Caco-2 (cell line): ENCODE results near the gene PDE7B. TPM values are rescaled to one million over a fixed set of nuclear protein-coding genes. Genes with fewer than 3 reads are reported as not detected.

ENCODE experiments used
- BruUV-seq: library from RNA; stranded (reverse); fragments of 400-500 nt; replicated peaks from 2 replicates; lab custom pipeline; 2021; lab: Mats Ljungman, UMichigan
- CTCF ChIA-PET: fragments of 300-600 bp; sonication (Branson Sonifier 250); formaldehyde crosslinking; loops from one replicate; lab custom pipeline; 2022; ENCODE audit warnings: antibody characterized with exemption; lab: Charles Lee
- POLR2A ChIA-PET: fragments of 300-600 bp; sonication (Branson Sonifier 250); formaldehyde crosslinking; loops from one replicate; lab custom pipeline; 2022; ENCODE audit warnings: antibody characterized with exemption; lab: Charles Lee
- DNase-seq, 2 experiments: peaks; one replicate each; pipeline versions ENCODE4 v3.0.0 to v3.0.0-alpha.2; 2020 to 2022
- H3K27me3 ChIP-seq: replicated peaks from 2 replicates; pipeline ENCODE4 v1.6.0; 2011; ENCODE audit warnings: low read length; ENCODE audit not compliant: control insufficient read depth, insufficient read depth
- H3K36me3 ChIP-seq: 2 replicates; pipeline ENCODE4 v1.5.1; 2011; ENCODE audit warnings: low read length; ENCODE audit not compliant: control insufficient read depth, insufficient read depth
- H3K4me1 ChIP-seq: fragments of 250-450 bp; sonication (Bioruptor Pico); 2 replicates; pipeline ENCODE4 v1.5.1; 2020; ENCODE audit warnings: mild to moderate bottlenecking
- H3K4me3 ChIP-seq: 2 replicates; pipeline ENCODE4 v1.5.1; 2011; ENCODE audit warnings: low read depth, mild to moderate bottlenecking, control low read depth, low read length
- H3K9me3 ChIP-seq: fragments of 250-450 bp; sonication (Bioruptor Pico); 2 replicates; pipeline ENCODE4 v1.5.1; 2020; ENCODE audit warnings: mild to moderate bottlenecking, moderate library complexity
- H3K27ac Mint-ChIP-seq: one replicate; pipeline ENCODE4 v1.8.0; 2022; ENCODE audit warnings: mixed read lengths; ENCODE audit not compliant: unreplicated experiment
- H3K27me3 Mint-ChIP-seq: one replicate; pipeline ENCODE4 v1.8.0; 2022; ENCODE audit warnings: mixed read lengths; ENCODE audit not compliant: insufficient read depth, unreplicated experiment
- H3K36me3 Mint-ChIP-seq: one replicate; pipeline ENCODE4 v1.8.0; 2022; ENCODE audit warnings: mild to moderate bottlenecking, mixed read lengths; ENCODE audit not compliant: insufficient read depth, unreplicated experiment
- H3K4me1 Mint-ChIP-seq: one replicate; pipeline ENCODE4 v1.8.0; 2022; ENCODE audit warnings: low read depth, mixed read lengths; ENCODE audit not compliant: unreplicated experiment
- H3K4me3 Mint-ChIP-seq: one replicate; pipeline ENCODE4 v1.8.0; 2022; ENCODE audit warnings: mild to moderate bottlenecking, moderate library complexity, mixed read lengths; ENCODE audit not compliant: unreplicated experiment
- H3K9me3 Mint-ChIP-seq: one replicate; pipeline ENCODE4 v1.8.0; 2022; ENCODE audit warnings: mixed read lengths; ENCODE audit not compliant: unreplicated experiment
- CTCF ChIP-seq, 2 experiments: fragments of 200-600 bp in 1 of 2; IDR thresholded peaks; 1 replicate in 1 of 2; 2 replicates in 1 of 2; pipeline versions ENCODE4 v1.5.1 to v1.8.0; 2011 to 2022; ENCODE audit warnings: antibody characterized with exemption in 1 of 2, control low read depth in 1 of 2, inconsistent platforms in 1 of 2, low read depth in 1 of 2, low read length in 1 of 2, mild to moderate bottlenecking in 1 of 2, moderate library complexity in 1 of 2; ENCODE audit not compliant: insufficient read depth in 1 of 2, severe bottlenecking in 1 of 2, unreplicated experiment in 1 of 2
- intact Hi-C: fragments of 100-400 bp; cut with micrococcal nuclease; formaldehyde crosslinking; loops from one replicate; pipeline ENCODE4 v1.10.0; 2022; ENCODE audit not compliant: unreplicated experiment
- total RNA-seq: library from RNA; stranded (reverse); gene quantifications from 2 replicates; pipeline ENCODE4 v1.2.3, GENCODE V29; 2022

The PDE7B gene
- total RNA-seq, 1 experiment from 2014 or later, result not detected

- H3K4me1 Mint-ChIP-seq, result no peaks in the 10 kb centered on the region
- no peaks in the 10 kb centered on the region; the same call in 1 of the 2 replicates for H3K27me3 ChIP-seq
- H3K4me3 Mint-ChIP-seq, result no peak overlapping the region
- DNase-seq, result no peak
- intact Hi-C loops, result no loop called here
- no peaks in the 10 kb centered on the region for H3K9me3 ChIP-seq
- H3K4me1 ChIP-seq, result no peaks in the 10 kb centered on the region
- no peak overlapping the region for H3K4me3 ChIP-seq
- H3K36me3 Mint-ChIP-seq, result no peaks in the 10 kb centered on the region
- H3K27me3 Mint-ChIP-seq, result peaks cover 8% of the 10 kb centered on the region
- no peak for TF ChIP-seq CTCF (IDR thresholded peaks at IDR 0.05; ENCODE audit: insufficient read depth in 1 of 2, low read depth in 1 of 2, low read length in 1 of 2, severe bottlenecking in 1 of 2, unreplicated experiment in 1 of 2)
- POLR2A ChIA-PET, result no interaction called here
- no peak overlapping the region for H3K27ac Mint-ChIP-seq
- H3K9me3 Mint-ChIP-seq, result no peaks in the 10 kb centered on the region
- no peaks in the 10 kb centered on the region for H3K36me3 ChIP-seq
- no TSS peak for BruUV-seq
- CTCF ChIA-PET, result no interaction called here
These were observed 2.5 kb downstream of the PDE7B start for GRCh38 chr6:135853986-135854385.

GRCh38 chr6:135854799-135855198, 3.3 kb downstream of the PDE7B start:
- no TSS peak for BruUV-seq
- no peaks in the 10 kb centered on the region for H3K27me3 ChIP-seq
- no peak overlapping the region for H3K4me3 ChIP-seq
- peaks cover 8% of the 10 kb centered on the region for H3K27me3 Mint-ChIP-seq
- TF ChIP-seq CTCF (IDR thresholded peaks at IDR 0.05; ENCODE audit: insufficient read depth in 1 of 2, low read depth in 1 of 2, low read length in 1 of 2, severe bottlenecking in 1 of 2, unreplicated experiment in 1 of 2), result no peak
- no peak for DNase-seq
- ChIA-PET POLR2A (no interaction called here), CTCF (no interaction called here)
- intact Hi-C loops, result no loop called here
- no peaks in the 10 kb centered on the region for H3K9me3 Mint-ChIP-seq
- H3K4me1 ChIP-seq, result no peaks in the 10 kb centered on the region
- H3K4me3 Mint-ChIP-seq, result no peak overlapping the region
- H3K9me3 ChIP-seq, result no peaks in the 10 kb centered on the region
- H3K36me3 ChIP-seq, result no peaks in the 10 kb centered on the region
- H3K36me3 Mint-ChIP-seq, result no peaks in the 10 kb centered on the region
- H3K27ac Mint-ChIP-seq, result no peak overlapping the region
- H3K4me1 Mint-ChIP-seq, result no peaks in the 10 kb centered on the region

DNA sequence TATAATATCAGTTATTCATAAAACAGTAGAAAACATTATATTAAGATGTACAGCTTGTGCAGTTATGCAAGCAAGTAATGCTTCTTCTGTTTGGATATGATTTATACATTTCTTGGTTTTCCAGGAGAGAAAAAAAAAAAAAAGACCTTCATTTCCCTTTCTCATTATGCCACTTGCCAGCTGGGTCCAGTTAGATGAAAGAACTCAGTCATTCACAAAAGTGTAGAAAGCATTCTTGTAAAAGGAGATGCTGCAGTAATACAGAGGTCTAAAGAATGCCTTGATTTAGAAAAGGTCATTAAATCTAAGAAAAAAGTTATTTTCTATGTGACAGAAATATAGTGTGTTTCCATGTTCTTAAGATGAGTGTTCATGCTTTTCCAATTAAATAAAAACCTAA, 7.4 kb downstream of the PDE7B start:
- H3K27me3 Mint-ChIP-seq, result peaks cover 7% of the 10 kb centered on the region
- no peaks in the 10 kb centered on the region for H3K4me1 Mint-ChIP-seq
- intact Hi-C loops, result no loop called here
- POLR2A ChIA-PET, result no interaction called here
- no TSS peak for BruUV-seq
- H3K36me3 ChIP-seq, result no peaks in the 10 kb centered on the region
- H3K36me3 Mint-ChIP-seq, result no peaks in the 10 kb centered on the region
- no peaks in the 10 kb centered on the region for H3K4me1 ChIP-seq
- H3K9me3 ChIP-seq, result no peaks in the 10 kb centered on the region
- H3K9me3 Mint-ChIP-seq, result no peaks in the 10 kb centered on the region
- no peak overlapping the region for H3K4me3 Mint-ChIP-seq
- no peak for TF ChIP-seq CTCF (IDR thresholded peaks at IDR 0.05; ENCODE audit: insufficient read depth in 1 of 2, low read depth in 1 of 2, low read length in 1 of 2, severe bottlenecking in 1 of 2, unreplicated experiment in 1 of 2)
- H3K27me3 ChIP-seq, result no peaks in the 10 kb centered on the region
- CTCF ChIA-PET, result no interaction called here
- no peak for DNase-seq
- H3K4me3 ChIP-seq, result no peak overlapping the region
- no peak overlapping the region for H3K27ac Mint-ChIP-seq
